ENCODE data around the gene ST6GALNAC5. TPM values are rescaled to one million over a fixed set of nuclear protein-coding genes. Genes with fewer than 3 reads are reported as not detected.

ST6GALNAC5 gene
- total RNA-seq, 1 experiment from 2014 or later, result 0.24 TPM

- TF ChIP-seq CTCF (conservative IDR thresholded peaks at IDR 0.05) (no peak), EZH2 (IDR thresholded peaks at IDR 0.05; ENCODE audit: low read depth) (no peak)
- BruUV-seq (replicated peaks), result no TSS peak
- Histone ChIP-seq H3K9me2 (ENCODE audit: insufficient read depth) (no peaks in the 10 kb centered on the region), H4K20me1 (ENCODE audit: insufficient read depth) (no peaks in the 10 kb centered on the region), H3K27ac (no peak overlapping the region), H3K9me3 (ENCODE audit: insufficient read depth, low read depth) (no peaks in the 10 kb centered on the region), H3K4me3 (no peak overlapping the region), H3K79me2 (ENCODE audit: low read depth) (no peaks in the 10 kb centered on the region), H3K27me3 (ENCODE audit: insufficient read depth, low read depth) (no peaks in the 10 kb centered on the region), H3K36me3 (ENCODE audit: low read depth) (no peaks in the 10 kb centered on the region), H3K4me1 (replicated peaks; ENCODE audit: insufficient read depth) (no peaks in the 10 kb centered on the region), H2AFZ (no peak overlapping the region), H3F3A (ENCODE audit: insufficient read depth, low read depth) (no peaks in the 10 kb centered on the region), H3K4me2 (no peak overlapping the region)
- DNase-seq, result no peak
- ChIA-PET CTCF (no interaction called here), POLR2A (ENCODE audit: unreplicated experiment) (no interaction called here)
- intact Hi-C loops (cut with micrococcal nuclease; ENCODE audit: unreplicated experiment), result no loop called here
Observed at GRCh38 chr1:76955652-76956051, 88.4 kb downstream of the ST6GALNAC5 start.

- Histone ChIP-seq H3K27me3 (ENCODE audit: insufficient read depth, low read depth) (no peaks in the 10 kb centered on the region), H3K9me2 (ENCODE audit: insufficient read depth) (no peaks in the 10 kb centered on the region), H3K9me3 (ENCODE audit: insufficient read depth, low read depth) (no peaks in the 10 kb centered on the region), H4K20me1 (ENCODE audit: insufficient read depth) (no peaks in the 10 kb centered on the region), H3K4me2 (no peak overlapping the region), H3K79me2 (ENCODE audit: low read depth) (no peaks in the 10 kb centered on the region), H3F3A (ENCODE audit: insufficient read depth, low read depth) (no peaks in the 10 kb centered on the region), H3K4me1 (replicated peaks; ENCODE audit: insufficient read depth) (no peaks in the 10 kb centered on the region), H3K4me3 (no peak overlapping the region), H3K27ac (no peak overlapping the region), H3K36me3 (ENCODE audit: low read depth) (no peaks in the 10 kb centered on the region), H2AFZ (no peak overlapping the region)
- intact Hi-C loops (cut with micrococcal nuclease; ENCODE audit: unreplicated experiment), result no loop called here
- BruUV-seq (replicated peaks), result no TSS peak
- ChIA-PET CTCF (no interaction called here), POLR2A (ENCODE audit: unreplicated experiment) (no interaction called here)
- no peak for DNase-seq
- TF ChIP-seq EZH2 (IDR thresholded peaks at IDR 0.05; ENCODE audit: low read depth) (no peak), CTCF (conservative IDR thresholded peaks at IDR 0.05) (no peak)
Observed at GRCh38 chr1:76957961-76958360, 90.7 kb downstream of the ST6GALNAC5 start.

GRCh38 chr1:76958828-76959227, 91.5 kb downstream of the ST6GALNAC5 start:
- BruUV-seq (replicated peaks), result no TSS peak
- Histone ChIP-seq H3K4me2 (no peak overlapping the region), H3K79me2 (ENCODE audit: low read depth) (no peaks in the 10 kb centered on the region), H3K27ac (no peak overlapping the region), H4K20me1 (ENCODE audit: insufficient read depth) (no peaks in the 10 kb centered on the region), H3K9me3 (ENCODE audit: insufficient read depth, low read depth) (no peaks in the 10 kb centered on the region), H3F3A (ENCODE audit: insufficient read depth, low read depth) (no peaks in the 10 kb centered on the region), H3K36me3 (ENCODE audit: low read depth) (no peaks in the 10 kb centered on the region), H3K4me3 (no peak overlapping the region), H3K9me2 (ENCODE audit: insufficient read depth) (no peaks in the 10 kb centered on the region), H3K4me1 (replicated peaks; ENCODE audit: insufficient read depth) (no peaks in the 10 kb centered on the region), H3K27me3 (ENCODE audit: insufficient read depth, low read depth) (no peaks in the 10 kb centered on the region), H2AFZ (no peak overlapping the region)
- TF ChIP-seq CTCF (conservative IDR thresholded peaks at IDR 0.05), result no peak
- no peak for TF ChIP-seq EZH2 (IDR thresholded peaks at IDR 0.05; ENCODE audit: low read depth)
- ChIA-PET POLR2A (ENCODE audit: unreplicated experiment) (no interaction called here), CTCF (no interaction called here)
- intact Hi-C loops (cut with micrococcal nuclease; ENCODE audit: unreplicated experiment), result no loop called here
- DNase-seq, result no peak
